Stimulated activated CD8-positive, alpha-beta memory T cell treated with anti-CD3 and anti-CD28 coated beads, Interleukin-12 subunit alpha, Interleukin-12 subunit beta, amount 100 ng/mL, for 4 hours (primary cell): ENCODE results near the gene TRAPPC6A.

Experiments
- DNase-seq: peaks from one replicate; pipeline ENCODE4 v3.0.0-alpha.2; 2020; ENCODE audit warnings: low read depth

TRAPPC6A gene

GRCh38 chr19:45186509-45187334, 8.7 kb upstream of the TRAPPC6A start:
- DNase-seq, result no peak

- no peak for DNase-seq
Observed at GRCh38 chr19:45184115-45184514, 6.1 kb upstream of the TRAPPC6A start.

GRCh38 chr19:45182758-45183157, 4.7 kb upstream of the TRAPPC6A start:
- DNase-seq, result no peak

- no peak for DNase-seq
Observed at GRCh38 chr19:45180936-45181335, 2.9 kb upstream of the TRAPPC6A start.

- no peak for DNase-seq
Observed at GRCh38 chr19:45179892-45180370, 1.9 kb upstream of the TRAPPC6A start.

GRCh38 chr19:45179072-45179891, 1.2 kb upstream of the TRAPPC6A start:
- DNase-seq, result peak; percentile 30

- peak; percentile 99 for DNase-seq
Observed at GRCh38 chr19:45178262-45179071, 430 bp upstream of the TRAPPC6A start, which contains the start of gene BLOC1S3. Gene BLOC1S3 (plus strand): TSS chr19:45178784. CDS start chr19:45179297, 513 bp downstream.

- no peak for DNase-seq
Observed at GRCh38 chr19:45175515-45176345, 2.3 kb downstream of the TRAPPC6A start.

GRCh38 chr19:45173816-45174215, 4.2 kb downstream of the TRAPPC6A start:
- no peak for DNase-seq

GRCh38 chr19:45172611-45173208, 5.3 kb downstream of the TRAPPC6A start:
- no peak for DNase-seq

GRCh38 chr19:45172173-45172572, 5.9 kb downstream of the TRAPPC6A start:
- DNase-seq, result no peak

- no peak for DNase-seq
Observed at GRCh38 chr19:45171211-45171623, 6.8 kb downstream of the TRAPPC6A start.

- DNase-seq, result no peak
Observed at GRCh38 chr19:45170146-45171106, 7.6 kb downstream of the TRAPPC6A start.

GRCh38 chr19:45169602-45170001, 8.4 kb downstream of the TRAPPC6A start:
- no peak for DNase-seq

- no peak for DNase-seq
Observed at GRCh38 chr19:45168767-45169351, 9.2 kb downstream of the TRAPPC6A start.

- DNase-seq, result no peak
Observed at GRCh38 chr19:45166723-45167252, 11.2 kb downstream of the TRAPPC6A start.

- DNase-seq, result peak; percentile 16
Observed at GRCh38 chr19:45164577-45165335, 13.3 kb downstream of the TRAPPC6A start.
